GF-D8 (cell line): ENCODE measurements around the gene NONO.
A peak's percentile ranks its signal among the peaks of the same experiment; 100 is the strongest.
"Not testable (repeated sequence)": the region's sequence is repeated elsewhere in the genome, so short reads cannot be mapped to it uniquely, and the experiment has no call there.

Source experiments
- DNase-seq: peaks from one replicate; lab custom pipeline; 2025; lab: John Stamatoyannopoulos, UW

Gene NONO

GRCh38 chrX:71291381-71291780 lies 7.9 kb downstream of the NONO start:
- DNase-seq: no peak

GRCh38 chrX:71292669-71293365 lies 9.4 kb downstream of the NONO start:
- no peak for DNase-seq

DNA sequence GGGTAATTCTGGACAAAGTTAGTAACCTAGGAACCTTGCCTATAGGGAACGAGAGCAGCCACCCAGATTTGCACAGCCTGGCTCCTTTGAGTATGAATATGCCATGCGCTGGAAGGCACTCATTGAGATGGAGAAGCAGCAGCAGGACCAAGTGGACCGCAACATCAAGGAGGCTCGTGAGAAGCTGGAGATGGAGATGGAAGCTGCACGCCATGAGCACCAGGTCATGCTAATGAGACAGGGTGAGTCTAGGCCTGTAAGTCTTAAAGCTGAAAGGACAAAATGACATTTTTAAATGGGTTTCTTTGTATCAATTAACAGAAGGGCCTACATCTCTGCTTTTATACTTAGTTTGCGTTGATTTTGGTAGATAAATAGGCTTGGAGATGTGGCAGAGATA lies 13.4 kb downstream of the NONO start:
- no peak for DNase-seq

DNA sequence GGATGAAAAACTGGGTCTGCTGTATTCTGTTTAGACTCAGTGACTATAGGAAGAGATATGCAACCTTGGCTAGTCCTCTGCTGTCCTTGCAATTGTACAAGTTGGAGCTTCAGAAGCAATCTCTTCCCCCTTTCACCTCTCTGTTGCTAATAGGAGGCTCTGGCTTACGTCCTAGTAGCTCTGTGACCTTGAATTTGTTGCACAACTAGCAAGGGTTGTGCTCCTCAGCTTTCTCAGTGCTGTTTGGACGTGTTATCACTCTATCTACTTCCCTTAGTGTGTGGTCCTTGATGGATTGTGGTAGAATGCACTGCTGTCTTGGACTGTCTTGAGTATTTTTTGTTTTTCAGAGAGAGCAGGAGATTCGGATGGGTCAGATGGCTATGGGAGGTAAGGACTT lies 14.7 kb downstream of the NONO start:
- DNase-seq: no peak

- DNase-seq: not testable (repeated sequence)
Observed at GRCh38 chrX:71300064-71300463, 16.6 kb downstream of the NONO start.

DNA sequence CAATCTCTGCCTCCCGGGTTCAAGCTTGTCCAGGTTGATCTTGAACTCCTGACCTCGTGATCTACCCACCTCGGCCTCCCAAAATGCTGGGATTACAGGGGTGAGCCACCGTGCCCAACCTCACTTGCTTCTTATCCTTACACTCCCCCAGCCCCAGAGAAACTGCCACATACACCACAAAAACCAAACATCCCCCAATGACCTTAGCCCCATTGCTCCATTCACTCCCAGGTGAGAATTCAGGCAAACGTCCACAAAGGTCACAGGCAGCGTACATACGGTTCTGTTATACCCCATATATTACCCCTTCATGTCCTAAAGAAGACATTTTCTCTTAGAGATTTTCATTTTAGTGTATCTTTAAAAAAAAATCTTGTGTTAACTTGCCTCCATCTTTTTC lies 17.1 kb downstream of the NONO start:
- not testable (repeated sequence) for DNase-seq

DNA sequence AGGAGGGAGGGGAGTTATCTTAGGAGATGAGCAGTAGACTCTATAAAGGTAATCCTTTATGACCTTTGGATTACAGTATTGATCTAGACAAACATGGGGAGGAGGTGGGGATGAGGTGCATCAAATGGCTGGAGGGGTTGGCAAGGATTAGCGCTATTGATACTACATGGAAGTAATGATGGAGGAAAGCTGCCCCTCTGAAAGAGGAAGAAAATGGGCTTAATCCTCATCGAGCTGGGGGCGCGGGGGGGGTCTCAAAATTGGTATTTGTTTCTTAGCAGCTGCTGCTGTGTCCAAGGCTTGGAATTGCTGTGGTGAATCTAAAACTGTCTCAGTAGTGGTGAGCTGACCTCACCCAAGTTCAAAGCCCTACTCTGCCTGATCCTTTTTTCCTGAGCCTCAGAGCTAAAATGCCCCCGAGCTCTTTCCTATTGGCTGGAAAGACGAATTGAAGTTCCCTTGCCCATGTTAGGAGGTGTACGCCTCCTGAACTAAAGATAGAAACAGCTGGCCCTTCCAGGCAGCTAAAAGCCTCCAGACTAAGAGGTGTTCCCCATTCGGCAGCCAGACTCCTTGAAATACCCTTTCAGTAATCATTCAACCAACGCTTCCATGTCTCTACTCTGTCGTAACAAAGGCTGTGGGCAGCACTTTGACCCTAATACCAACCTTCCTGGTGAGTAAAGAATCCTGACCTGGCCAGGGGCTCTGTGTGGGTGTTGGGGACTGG lies 17.9 kb downstream of the NONO start, which contains the start of gene ITGB1BP2:
ITGB1BP2 (plus strand) TSS at position 556 of the 730 bp plus-strand sequence; CDS start at position 613, 57 bp downstream.
- DNase-seq: no peak

DNA sequence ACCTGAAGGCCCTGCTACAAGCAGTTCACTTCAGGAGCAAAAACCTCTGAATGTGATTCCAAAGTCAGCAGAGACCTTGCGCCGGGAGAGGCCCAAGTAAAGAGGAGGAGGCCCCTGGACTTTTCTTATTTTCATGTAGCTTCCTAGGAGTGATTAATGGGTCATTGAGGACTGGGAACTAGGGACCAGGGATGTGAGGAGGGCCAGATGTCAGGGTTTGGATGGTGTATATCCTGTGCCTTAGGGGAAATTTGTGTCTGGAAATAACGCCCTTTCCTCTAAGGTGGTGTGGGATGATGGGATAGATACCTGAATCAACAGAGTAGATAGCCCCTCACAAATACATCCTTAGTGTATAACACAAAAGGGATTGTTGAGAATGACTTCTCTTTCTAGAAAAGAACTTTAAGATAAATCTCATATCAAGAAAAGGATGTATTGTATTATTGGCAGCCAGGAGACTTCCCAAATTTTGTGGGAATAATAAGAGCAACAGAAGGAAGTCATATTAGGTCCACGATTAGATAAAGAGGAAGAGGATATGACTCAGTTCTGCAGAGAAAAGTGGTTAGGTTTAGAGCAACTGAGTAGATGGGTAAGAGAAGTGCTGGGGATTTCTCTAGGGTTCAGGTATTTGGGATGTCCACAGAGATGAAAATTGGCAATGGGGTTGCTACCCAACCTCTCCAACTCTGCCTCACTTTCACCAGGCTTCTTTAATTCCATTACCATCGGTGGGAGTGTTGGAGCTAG lies 19.2 kb downstream of the NONO start:
- peak; percentile 1 for DNase-seq

GRCh38 chrX:71304561-71304960 lies 21.1 kb downstream of the NONO start:
- DNase-seq: no peak

GRCh38 chrX:71315917-71316316 lies 32.5 kb downstream of the NONO start:
- DNase-seq: no peak

DNA sequence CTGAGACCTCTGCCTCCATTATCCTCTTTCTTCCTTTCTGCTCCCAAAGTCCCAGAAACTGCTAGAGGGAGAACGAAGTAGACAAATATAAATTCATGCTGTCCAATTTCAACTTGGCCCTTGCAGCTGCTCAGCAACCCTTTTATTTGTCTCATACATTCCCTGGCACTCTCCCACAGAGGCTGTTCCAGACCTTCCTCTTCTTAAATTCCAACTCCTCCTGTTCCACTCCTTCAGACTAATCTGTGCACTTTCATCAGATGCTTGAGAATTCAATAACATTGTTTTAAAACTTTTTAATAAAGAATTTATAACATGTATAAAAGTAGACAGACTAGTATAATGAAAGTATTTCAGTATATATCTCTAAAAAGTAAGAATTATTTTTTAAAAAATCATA lies 33.5 kb downstream of the NONO start:
- not testable (repeated sequence) for DNase-seq

GRCh38 chrX:71320126-71320525 lies 36.7 kb downstream of the NONO start:
- no peak for DNase-seq

DNA sequence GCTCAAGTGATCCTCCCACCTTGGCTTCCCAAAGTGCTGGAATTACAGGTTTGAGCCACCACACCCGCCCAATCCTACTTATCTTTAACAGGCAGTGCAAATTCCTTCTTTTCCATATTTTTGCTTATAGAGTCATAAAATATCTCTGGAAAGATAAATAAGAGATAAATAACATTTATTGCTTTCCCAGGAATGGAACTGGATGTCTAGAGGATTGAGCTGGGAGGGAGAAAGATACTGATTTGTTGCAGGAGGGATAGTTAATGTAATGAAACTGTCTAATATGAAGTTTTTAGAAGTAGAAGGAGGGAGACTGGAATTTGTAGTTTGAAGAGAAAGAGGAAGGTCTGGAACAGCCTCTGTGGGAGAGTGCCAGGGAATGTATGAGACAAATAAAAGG lies 38.3 kb downstream of the NONO start:
- DNase-seq: no peak

DNA sequence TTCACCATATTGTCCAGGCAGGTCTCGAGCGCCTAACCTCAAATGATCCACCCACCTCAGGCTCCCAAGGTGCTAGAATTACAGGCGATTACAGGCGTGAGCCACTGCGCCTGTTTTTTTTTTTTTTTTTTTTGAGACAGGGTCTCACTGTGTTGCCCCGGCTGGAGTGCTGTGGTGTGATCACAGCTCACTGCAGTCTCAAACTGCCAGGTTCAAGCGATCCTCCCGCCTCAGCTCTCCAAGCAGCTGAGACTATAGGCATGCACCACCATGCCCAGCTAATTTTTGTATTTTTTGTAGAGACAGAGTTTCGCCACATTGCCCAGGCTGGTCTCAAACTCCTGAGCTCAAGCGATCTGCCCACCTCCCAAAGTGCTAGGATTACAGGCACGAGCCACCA lies 41.0 kb downstream of the NONO start:
- DNase-seq: not testable (repeated sequence)

GRCh38 chrX:71326394-71326793 lies 43.0 kb downstream of the NONO start:
- no peak for DNase-seq

GRCh38 chrX:71349151-71349665 lies 65.8 kb downstream of the NONO start:
- DNase-seq: not testable (repeated sequence)

DNA sequence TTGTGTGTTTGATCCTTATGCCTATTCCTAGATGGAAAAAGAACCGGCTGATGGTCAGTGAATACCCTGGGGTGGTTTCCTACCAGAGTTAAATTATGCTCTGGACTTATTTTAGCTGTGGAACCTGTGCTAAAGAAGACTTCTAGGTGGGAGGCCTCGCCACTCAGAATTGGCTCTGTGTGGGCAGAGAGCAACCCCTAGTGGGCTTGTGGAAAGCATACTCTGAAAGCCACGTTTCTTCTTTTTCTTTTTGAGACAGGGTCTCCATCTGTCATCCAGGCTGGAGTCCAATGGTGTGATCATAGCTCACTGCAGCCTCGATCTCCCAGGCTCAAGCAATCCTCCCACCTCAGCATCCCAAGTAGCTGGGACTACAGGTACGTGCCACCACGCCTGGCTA lies 66.4 kb downstream of the NONO start:
- DNase-seq: not testable (repeated sequence)
